HG02970 (cell line): Measurements from ENCODE around the gene GLP2R.

Experiments
- ATAC-seq: cut with Tn5 transposase; IDR thresholded peaks from one replicate; pipeline ENCODE4 v1.9.1; 2021; ENCODE audit warnings: mild to moderate bottlenecking, moderate library complexity, moderate number of reproducible peaks; ENCODE audit not compliant: unreplicated experiment, low FRiP score

The GLP2R gene

GRCh38 chr17:9844153-9844552 is 18.4 kb downstream of the GLP2R start:
- no peak for ATAC-seq

- ATAC-seq = no peak
These were observed 19.6 kb downstream of the GLP2R start for GRCh38 chr17:9845306-9845705.

GRCh38 chr17:9850151-9850550 is 24.4 kb downstream of the GLP2R start:
- ATAC-seq = no peak

- no peak for ATAC-seq
These were observed 28.5 kb downstream of the GLP2R start for GRCh38 chr17:9854255-9854654.

GRCh38 chr17:9855036-9855435 is 29.3 kb downstream of the GLP2R start:
- ATAC-seq = no peak

- ATAC-seq = no peak
These were observed 34.1 kb downstream of the GLP2R start for GRCh38 chr17:9859781-9860180.

GRCh38 chr17:9860851-9861250 is 35.1 kb downstream of the GLP2R start:
- no peak for ATAC-seq

- no peak for ATAC-seq
These were observed 36.5 kb downstream of the GLP2R start for GRCh38 chr17:9862220-9862619.

- no peak for ATAC-seq
These were observed 37.2 kb downstream of the GLP2R start for GRCh38 chr17:9862949-9863348.

GRCh38 chr17:9865586-9865985 is 39.9 kb downstream of the GLP2R start:
- ATAC-seq = no peak

- no peak for ATAC-seq
These were observed 42.8 kb downstream of the GLP2R start for GRCh38 chr17:9868552-9868951.

GRCh38 chr17:9872852-9873251 is 47.1 kb downstream of the GLP2R start:
- ATAC-seq = no peak

- ATAC-seq = no peak
These were observed 49.0 kb downstream of the GLP2R start for GRCh38 chr17:9874722-9875121.

GRCh38 chr17:9875441-9875840 is 49.7 kb downstream of the GLP2R start:
- ATAC-seq = no peak

- ATAC-seq = no peak
These were observed 52.6 kb downstream of the GLP2R start for GRCh38 chr17:9878356-9878755.

GRCh38 chr17:9878786-9879525 is 53.2 kb downstream of the GLP2R start:
- ATAC-seq = no peak

- ATAC-seq = no peak
These were observed 54.9 kb downstream of the GLP2R start for GRCh38 chr17:9880582-9880999.

- no peak for ATAC-seq
These were observed 57.7 kb downstream of the GLP2R start for GRCh38 chr17:9883451-9883850.

GRCh38 chr17:9886141-9886930 is 60.6 kb downstream of the GLP2R start:
- no peak for ATAC-seq

- no peak for ATAC-seq
These were observed 61.8 kb downstream of the GLP2R start for GRCh38 chr17:9887508-9887907.

GRCh38 chr17:9890124-9890523 is 64.4 kb downstream of the GLP2R start:
- no peak for ATAC-seq
